Hematopoietic multipotent progenitor cell treated with erythropoietin and hydrocortisone succinate and interleukin-3 and kit ligand, for 6 days (in vitro differentiated cells): ENCODE data around the gene ARHGEF33.

Source experiments
- DNase-seq: peaks from one replicate; pipeline ENCODE4 v3.0.0-alpha.2; 2015

ARHGEF33 gene

DNA sequence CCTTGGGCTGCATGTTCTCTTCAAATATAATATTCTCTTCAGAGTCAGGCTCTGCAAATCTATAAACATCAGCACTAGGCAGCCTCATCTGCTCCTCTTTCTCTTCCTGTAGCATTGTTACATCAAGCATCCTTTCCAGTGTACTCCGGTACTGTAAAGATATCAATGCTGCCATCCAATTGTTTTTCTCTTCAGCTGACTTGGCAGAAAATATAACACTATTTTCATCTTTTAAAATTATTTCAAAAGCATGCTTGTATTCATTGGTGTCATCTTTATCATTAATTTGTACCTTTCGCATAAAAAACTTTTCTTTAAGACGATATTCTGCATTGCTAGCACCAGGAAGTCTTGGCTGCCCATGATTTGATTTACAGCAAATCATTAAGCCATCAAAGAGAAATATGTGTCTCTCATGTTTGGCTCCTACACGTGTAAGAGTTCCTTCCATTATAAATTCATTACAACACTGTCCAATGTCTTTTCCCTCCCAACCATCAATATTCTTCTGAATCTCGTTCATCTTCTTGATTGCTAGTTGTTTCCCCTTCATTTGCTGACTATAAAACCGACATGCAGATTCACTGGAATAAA lies 133.1 kb downstream of the ARHGEF33 start:
- DNase-seq, result no peak

DNA sequence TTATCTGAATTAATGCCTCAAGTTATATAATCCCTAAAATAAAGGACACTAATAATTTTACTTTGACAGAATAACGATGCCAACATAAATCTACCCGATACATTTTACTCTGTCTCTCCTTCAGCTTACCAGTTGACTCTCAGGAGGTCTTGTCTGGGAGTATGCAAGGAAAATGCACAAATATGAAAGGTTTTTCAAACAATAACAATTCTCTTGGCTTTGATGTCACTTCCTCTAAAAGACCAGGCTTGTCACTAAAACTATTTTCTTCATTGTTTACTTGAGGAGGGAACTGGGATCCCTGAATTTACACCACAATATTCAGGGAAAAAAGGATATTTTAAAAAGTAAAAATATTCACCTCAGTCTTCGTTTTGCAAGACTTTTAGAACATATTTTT lies 134.0 kb downstream of the ARHGEF33 start:
- no peak for DNase-seq

DNA sequence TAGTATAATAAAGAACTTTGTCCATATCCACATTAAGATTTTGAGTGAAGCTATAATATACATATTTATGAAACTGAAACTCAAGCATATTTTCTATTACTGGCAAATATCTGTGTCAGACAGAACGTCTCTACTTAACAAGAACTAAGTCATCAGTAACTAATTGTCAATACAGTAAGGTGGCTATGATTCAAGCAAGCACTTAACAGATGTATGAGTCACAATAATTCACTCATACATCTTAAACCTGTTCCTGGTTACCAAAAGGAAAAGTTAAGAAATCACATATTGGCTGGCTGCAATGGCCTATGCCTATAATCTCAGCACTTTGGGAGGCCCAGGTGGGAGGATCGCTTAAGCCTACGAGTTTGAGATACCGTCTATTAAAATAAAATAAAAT lies 135.2 kb downstream of the ARHGEF33 start:
- DNase-seq, result no peak
